Measurements from ENCODE around the gene KRT75.

The KRT75 gene

GRCh38 chr12:52441320-52441911, 7.2 kb upstream of the KRT75 start:
- DNase-seq (ENCODE audit: insufficient read length, low spot score), result no peak

DNA sequence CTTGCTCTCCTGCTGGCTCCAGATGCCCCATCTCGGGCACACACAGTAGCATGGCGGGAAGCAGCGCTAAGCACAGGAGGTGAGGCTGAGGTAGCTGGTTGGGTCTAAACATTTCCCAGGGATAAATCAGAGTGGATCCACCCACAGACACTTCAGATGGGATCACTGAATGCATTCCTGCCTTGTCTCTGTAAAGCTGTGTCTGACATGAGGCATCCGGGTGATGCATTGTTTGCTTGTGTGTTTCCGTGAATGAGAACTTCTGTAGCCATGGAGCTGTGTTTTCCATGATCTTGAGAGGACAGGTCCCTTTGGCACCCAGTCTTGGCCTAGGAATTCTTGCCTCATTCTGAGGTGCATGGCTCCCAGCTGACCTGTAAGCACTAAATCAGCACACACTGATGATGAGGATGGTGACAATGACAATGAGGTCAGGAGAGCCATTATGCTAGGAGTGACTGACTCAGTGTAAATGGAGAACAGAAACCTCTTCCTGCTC, 6.7 kb upstream of the KRT75 start:
- FAIRE-seq (no peak), DNase-seq (ENCODE audit: insufficient read length, low spot score) (no peak)
- no peak for TF ChIP-seq POU2F2 (IDR thresholded peaks at IDR 0.05; ENCODE audit: low read depth, low read length)
- TF ChIP-seq POLR2AphosphoS5 (IDR thresholded peaks at IDR 0.05; ENCODE audit: low read depth, low read length), result no peak
- no peak for TF ChIP-seq POLR2A (IDR thresholded peaks at IDR 0.05; ENCODE audit: low read depth, low read length)
- no peak for TF ChIP-seq PAX5 (IDR thresholded peaks at IDR 0.05; ENCODE audit: insufficient read depth, low read length, severe bottlenecking)

More at GRCh38 chr12:52441320-52441911, 7.2 kb upstream of the KRT75 start:
- no peak for FAIRE-seq
- TF ChIP-seq PAX5 (IDR thresholded peaks at IDR 0.05; ENCODE audit: insufficient read depth, low read length, severe bottlenecking), result no peak
- TF ChIP-seq SPI1 (IDR thresholded peaks at IDR 0.05; ENCODE audit: low read depth, low read length), result no peak
- TF ChIP-seq POU2F2 (IDR thresholded peaks at IDR 0.05; ENCODE audit: low read depth, low read length), result no peak
- no peak for TF ChIP-seq POLR2A (IDR thresholded peaks at IDR 0.05; ENCODE audit: low read depth, low read length)
- no peak for TF ChIP-seq TAF1 (IDR thresholded peaks at IDR 0.05; ENCODE audit: low read depth, low read length)
- TF ChIP-seq POLR2AphosphoS5 (IDR thresholded peaks at IDR 0.05; ENCODE audit: low read depth, low read length), result no peak

- FAIRE-seq, result no peak
- no peak for DNase-seq (ENCODE audit: insufficient read length, low spot score)
- TF ChIP-seq SPI1 (IDR thresholded peaks at IDR 0.05; ENCODE audit: low read depth, low read length) (no peak), POLR2AphosphoS5 (IDR thresholded peaks at IDR 0.05; ENCODE audit: low read depth, low read length) (no peak), PAX5 (IDR thresholded peaks at IDR 0.05; ENCODE audit: insufficient read depth, low read length, severe bottlenecking) (no peak), POU2F2 (IDR thresholded peaks at IDR 0.05; ENCODE audit: low read depth, low read length) (no peak), TAF1 (IDR thresholded peaks at IDR 0.05; ENCODE audit: low read depth, low read length) (no peak), POLR2A (IDR thresholded peaks at IDR 0.05; ENCODE audit: low read depth, low read length) (no peak)
These were observed 5.7 kb upstream of the KRT75 start for GRCh38 chr12:52439845-52440244.

- FAIRE-seq (no peak), DNase-seq (ENCODE audit: insufficient read length, low spot score) (no peak)
- TF ChIP-seq SPI1 (IDR thresholded peaks at IDR 0.05; ENCODE audit: low read depth, low read length), result no peak
These were observed 5.2 kb upstream of the KRT75 start for GRCh38 chr12:52439420-52439819.

DNA sequence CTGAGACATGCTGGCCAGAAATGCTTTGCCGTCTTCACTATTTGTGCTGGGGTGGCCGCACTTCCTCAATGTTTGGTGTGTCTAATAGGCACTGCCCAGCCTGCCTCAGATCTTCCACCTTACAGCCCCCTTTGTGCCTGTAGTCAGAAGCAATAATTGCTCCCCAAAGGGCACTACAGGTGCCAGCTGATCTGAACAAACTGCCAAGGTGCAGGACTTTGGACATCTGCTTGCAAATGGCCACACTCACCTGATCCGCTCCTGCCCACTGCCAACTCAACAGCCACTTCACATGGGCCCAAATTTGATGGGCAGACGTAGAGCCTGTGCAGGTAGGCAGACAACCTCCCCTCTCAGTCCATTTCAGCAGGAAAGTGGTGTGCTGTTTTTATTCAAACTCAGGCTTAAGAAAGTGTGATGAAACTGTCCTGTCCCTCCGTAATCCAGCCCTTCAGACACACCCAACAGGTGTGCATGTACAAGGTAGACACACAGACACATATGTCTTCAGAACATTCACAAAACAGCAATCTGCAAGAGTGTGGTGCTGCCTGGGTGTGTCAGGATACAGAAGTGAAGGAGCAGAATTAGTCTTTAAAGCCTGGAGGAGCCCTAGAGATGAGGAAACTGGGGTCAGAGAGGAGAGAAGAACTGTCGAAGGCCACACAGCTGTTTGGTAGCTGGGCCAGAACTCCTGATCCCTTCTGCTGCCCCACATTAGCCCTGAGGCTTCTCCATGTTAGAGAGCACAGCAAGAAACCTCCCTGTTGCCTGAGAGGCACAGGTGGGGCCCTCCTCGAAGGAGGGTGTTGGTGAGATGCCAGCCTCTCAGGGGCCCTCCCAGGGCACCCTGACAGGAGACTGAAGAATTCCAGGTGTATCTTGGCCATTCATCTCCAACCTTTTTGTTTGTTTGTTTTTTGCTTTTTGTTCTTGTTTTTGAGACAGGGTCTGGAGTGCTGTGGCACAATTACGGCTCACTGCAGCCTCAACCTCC, 4.4 kb upstream of the KRT75 start:
- DNase-seq (ENCODE audit: insufficient read length, low spot score) (no peak), FAIRE-seq (no peak)
- TF ChIP-seq POLR2A (IDR thresholded peaks at IDR 0.05; ENCODE audit: low read depth, low read length) (no peak), TAF1 (IDR thresholded peaks at IDR 0.05; ENCODE audit: low read depth, low read length) (no peak), POU2F2 (IDR thresholded peaks at IDR 0.05; ENCODE audit: low read depth, low read length) (no peak), SPI1 (IDR thresholded peaks at IDR 0.05; ENCODE audit: low read depth, low read length) (no peak), PAX5 (IDR thresholded peaks at IDR 0.05; ENCODE audit: insufficient read depth, low read length, severe bottlenecking) (no peak), POLR2AphosphoS5 (IDR thresholded peaks at IDR 0.05; ENCODE audit: low read depth, low read length) (no peak)

GRCh38 chr12:52437508-52437907, 3.3 kb upstream of the KRT75 start:
- no peak for DNase-seq (ENCODE audit: insufficient read length, low spot score)
- FAIRE-seq, result no peak
- no peak for TF ChIP-seq POU2F2 (IDR thresholded peaks at IDR 0.05; ENCODE audit: low read depth, low read length)
- TF ChIP-seq TAF1 (IDR thresholded peaks at IDR 0.05; ENCODE audit: low read depth, low read length), result no peak
- TF ChIP-seq POLR2AphosphoS5 (IDR thresholded peaks at IDR 0.05; ENCODE audit: low read depth, low read length), result no peak
- no peak for TF ChIP-seq SPI1 (IDR thresholded peaks at IDR 0.05; ENCODE audit: low read depth, low read length)
- no peak for TF ChIP-seq POLR2A (IDR thresholded peaks at IDR 0.05; ENCODE audit: low read depth, low read length)
- no peak for TF ChIP-seq PAX5 (IDR thresholded peaks at IDR 0.05; ENCODE audit: insufficient read depth, low read length, severe bottlenecking)

GRCh38 chr12:52436828-52437474, 2.8 kb upstream of the KRT75 start:
- FAIRE-seq, result no peak
- no peak for TF ChIP-seq TAF1 (IDR thresholded peaks at IDR 0.05; ENCODE audit: low read depth, low read length)
- no peak for TF ChIP-seq PAX5 (IDR thresholded peaks at IDR 0.05; ENCODE audit: insufficient read depth, low read length, severe bottlenecking)
- TF ChIP-seq POLR2AphosphoS5 (IDR thresholded peaks at IDR 0.05; ENCODE audit: low read depth, low read length), result no peak
- TF ChIP-seq POU2F2 (IDR thresholded peaks at IDR 0.05; ENCODE audit: low read depth, low read length), result no peak
- TF ChIP-seq POLR2A (IDR thresholded peaks at IDR 0.05; ENCODE audit: low read depth, low read length), result no peak
- no peak for TF ChIP-seq SPI1 (IDR thresholded peaks at IDR 0.05; ENCODE audit: low read depth, low read length)
- no peak for DNase-seq (ENCODE audit: insufficient read length, low spot score)

- FAIRE-seq, result no peak
- no peak for DNase-seq (ENCODE audit: insufficient read length, low spot score)
- no peak for TF ChIP-seq SPI1 (IDR thresholded peaks at IDR 0.05; ENCODE audit: low read depth, low read length)
- no peak for TF ChIP-seq POLR2AphosphoS5 (IDR thresholded peaks at IDR 0.05; ENCODE audit: low read depth, low read length)
- no peak for TF ChIP-seq POLR2A (IDR thresholded peaks at IDR 0.05; ENCODE audit: low read depth, low read length)
These were observed 2.0 kb upstream of the KRT75 start for GRCh38 chr12:52436000-52436827.

GRCh38 chr12:52435659-52435999, 1.5 kb upstream of the KRT75 start:
- TF ChIP-seq POLR2AphosphoS5 (IDR thresholded peaks at IDR 0.05; ENCODE audit: low read depth, low read length) (no peak), TAF1 (IDR thresholded peaks at IDR 0.05; ENCODE audit: low read depth, low read length) (no peak), POU2F2 (IDR thresholded peaks at IDR 0.05; ENCODE audit: low read depth, low read length) (no peak), SPI1 (IDR thresholded peaks at IDR 0.05; ENCODE audit: low read depth, low read length) (no peak), POLR2A (IDR thresholded peaks at IDR 0.05; ENCODE audit: low read depth, low read length) (no peak), PAX5 (IDR thresholded peaks at IDR 0.05; ENCODE audit: insufficient read depth, low read length, severe bottlenecking) (no peak)
- no peak for FAIRE-seq
- no peak for DNase-seq (ENCODE audit: insufficient read length, low spot score)

Measured in GM12891 (cell line).